Esophagus squamous epithelium (tissue), 5 donors: ENCODE data around the gene ERP44. TPM values are rescaled to one million over a fixed set of nuclear protein-coding genes. Genes with fewer than 3 reads are reported as not detected.
A peak's percentile ranks its signal among the peaks of the same experiment; 100 is the strongest.

Source experiments
- DNase-seq: peaks from one replicate; lab custom pipeline; 2025; lab: John Stamatoyannopoulos, UW
- H3K27ac ChIP-seq, 4 donors: fragments of 200-600 bp; sonication (generic); one replicate each; pipeline ENCODE4 v1.5.1; 2016 to 2019; ENCODE audit warnings: mild to moderate bottlenecking in 1 of 4
- H3K27me3 ChIP-seq, 4 donors: fragments of 200-600 bp; sonication (generic); 1 replicate in 3 of 4; 2 replicates in 1 of 4; pipeline versions ENCODE4 v1.5.1 to v1.6.0; 2017 to 2021; ENCODE audit warnings: antibody characterized with exemption in 1 of 4
- H3K36me3 ChIP-seq, 3 donors: fragments of 200-600 bp; sonication (generic); one replicate each; pipeline ENCODE4 v1.5.1; 2016 to 2019
- H3K4me1 ChIP-seq, 3 donors: fragments of 200-600 bp; sonication (generic); one replicate each; pipeline ENCODE4 v1.5.1; 2017 to 2019
- H3K4me3 ChIP-seq, 4 donors: fragments of 200-600 bp; sonication (generic); 1 replicate in 3 of 4; 2 replicates in 1 of 4; pipeline ENCODE4 v1.5.1; 2016 to 2019; ENCODE audit warnings: mild to moderate bottlenecking in 2 of 4, moderate library complexity in 1 of 4
- H3K9me3 ChIP-seq, 3 donors: fragments of 200-600 bp; sonication (generic); one replicate each; pipeline ENCODE4 v1.5.1; 2016 to 2019
- POLR2A ChIP-seq, 4 donors: fragments of 450-650 bp; IDR thresholded peaks; one replicate each; pipeline ENCODE4 v1.6.1; 2017; ENCODE audit warnings: antibody characterized with exemption in 4 of 4, mild to moderate bottlenecking in 4 of 4, moderate library complexity in 3 of 4
- WGBS, 2 donors: methylation state at CpG; one replicate each; pipeline ENCODE4 v1.1.5; 2018; 5-methylcytosine and 5-hydroxymethylcytosine counted together
- intact Hi-C: fragments of 100-400 bp; cut with DNase I; formaldehyde crosslinking; loops from one replicate; pipeline ENCODE4 v1.15.0; 2022
- total RNA-seq, 4 donors: library from RNA; depleted of rRNA; stranded (reverse); fragments of >200 nt; gene quantifications; one replicate each; pipeline ENCODE4 v1.1.0, GENCODE V29; 2016
- TF ChIP-seq, protein P1 (sequence below), 6 experiments: fragments of 450-650 bp in 4 of 6; fragments of 200-600 bp in 2 of 6; sonication (generic) in 2 of 6; IDR thresholded peaks; one replicate each; pipeline ENCODE4 v1.5.1; 2016 to 2019; ENCODE audit warnings: antibody characterized with exemption in 6 of 6, mild to moderate bottlenecking in 4 of 6, moderate library complexity in 4 of 6
- donor health status: DM: yes; HTN: yes; CAD: no.

ERP44 gene
- total RNA-seq, 4 donors from 2014 or later = 13.5 to 19.2 (median 16.3) TPM

DNA sequence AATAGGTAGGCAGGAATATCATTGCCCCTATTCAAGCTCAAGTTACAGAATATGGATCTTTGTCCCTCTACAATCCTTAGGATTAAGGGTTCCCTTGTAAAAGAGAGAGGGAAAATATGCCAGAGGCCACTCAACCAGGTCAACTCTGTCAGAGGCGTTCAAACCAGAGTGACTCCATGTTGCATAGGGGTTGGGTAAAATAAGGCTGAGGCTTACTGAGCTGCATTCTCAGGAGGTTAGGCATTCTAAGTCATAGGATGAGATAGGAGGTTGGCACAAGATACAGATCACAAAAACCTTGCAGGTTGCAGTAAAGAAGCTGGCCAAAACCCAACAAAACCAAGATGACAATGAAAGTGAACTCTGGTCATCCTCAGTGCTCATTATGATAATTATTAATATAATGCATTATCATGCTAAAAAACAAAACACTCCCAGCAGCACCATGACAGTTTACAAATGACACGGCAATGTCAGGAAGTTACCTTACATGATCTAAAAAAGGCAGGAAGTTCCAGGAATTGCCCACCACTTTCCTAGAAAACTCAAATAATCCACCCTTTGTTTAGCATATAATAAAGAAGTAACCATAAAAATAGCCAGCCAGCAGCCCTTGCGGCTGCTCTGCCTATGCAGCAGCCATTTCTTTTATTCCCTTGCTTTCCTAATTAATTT is 64.8 kb downstream of the ERP44 start:
- WGBS, 2 donors = 85 to 88% methylated on average over 3 of the region's 3 CpGs
- H3K27ac ChIP-seq = no peak overlapping the region
- no peaks in the 10 kb centered on the region for H3K4me1 ChIP-seq
- intact Hi-C loops = no loop called here
- H3K9me3 ChIP-seq = no peaks in the 10 kb centered on the region
- DNase-seq = no peak
- H3K36me3 ChIP-seq = peaks cover 0 to 51% (median 0%) of the 10 kb centered on the region in 3 donors
- no peak overlapping the region for H3K4me3 ChIP-seq
- H3K27me3 ChIP-seq = no peaks in the 10 kb centered on the region
- no peak for TF ChIP-seq POLR2A (IDR thresholded peaks at IDR 0.05)
- TF ChIP-seq, protein P1, sequence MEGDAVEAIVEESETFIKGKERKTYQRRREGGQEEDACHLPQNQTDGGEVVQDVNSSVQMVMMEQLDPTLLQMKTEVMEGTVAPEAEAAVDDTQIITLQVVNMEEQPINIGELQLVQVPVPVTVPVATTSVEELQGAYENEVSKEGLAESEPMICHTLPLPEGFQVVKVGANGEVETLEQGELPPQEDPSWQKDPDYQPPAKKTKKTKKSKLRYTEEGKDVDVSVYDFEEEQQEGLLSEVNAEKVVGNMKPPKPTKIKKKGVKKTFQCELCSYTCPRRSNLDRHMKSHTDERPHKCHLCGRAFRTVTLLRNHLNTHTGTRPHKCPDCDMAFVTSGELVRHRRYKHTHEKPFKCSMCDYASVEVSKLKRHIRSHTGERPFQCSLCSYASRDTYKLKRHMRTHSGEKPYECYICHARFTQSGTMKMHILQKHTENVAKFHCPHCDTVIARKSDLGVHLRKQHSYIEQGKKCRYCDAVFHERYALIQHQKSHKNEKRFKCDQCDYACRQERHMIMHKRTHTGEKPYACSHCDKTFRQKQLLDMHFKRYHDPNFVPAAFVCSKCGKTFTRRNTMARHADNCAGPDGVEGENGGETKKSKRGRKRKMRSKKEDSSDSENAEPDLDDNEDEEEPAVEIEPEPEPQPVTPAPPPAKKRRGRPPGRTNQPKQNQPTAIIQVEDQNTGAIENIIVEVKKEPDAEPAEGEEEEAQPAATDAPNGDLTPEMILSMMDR (IDR thresholded peaks at IDR 0.05) = no peak

DNA sequence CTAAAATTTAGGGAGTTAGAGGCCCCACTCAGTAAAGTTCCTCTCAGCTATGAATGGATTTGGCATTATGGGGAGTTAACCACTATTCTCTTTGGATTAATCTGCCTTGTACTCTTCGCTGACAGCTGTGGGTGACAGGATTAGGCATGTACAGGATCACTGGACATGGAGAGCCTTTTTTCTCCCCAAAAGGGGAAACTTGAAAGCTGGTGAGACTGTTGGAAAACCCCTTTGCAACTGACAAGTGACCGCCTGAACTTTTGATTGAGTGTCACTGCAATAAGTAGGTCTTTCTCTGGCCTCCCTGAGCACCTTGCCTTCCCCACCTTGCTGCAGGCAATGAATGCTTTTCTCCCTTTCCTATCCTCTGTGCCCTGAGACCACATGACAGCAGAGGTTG is 68.3 kb downstream of the ERP44 start:
- DNase-seq = no peak
- H3K4me3 ChIP-seq = no peak overlapping the region
- TF ChIP-seq POLR2A (IDR thresholded peaks at IDR 0.05) = no peak
- TF ChIP-seq, protein P1 (IDR thresholded peaks at IDR 0.05) = no peak
- no peaks in the 10 kb centered on the region for H3K4me1 ChIP-seq
- H3K27ac ChIP-seq = no peak overlapping the region
- H3K36me3 ChIP-seq = peaks cover 0 to 27% (median 0%) of the 10 kb centered on the region in 3 donors
- intact Hi-C loops = no loop called here
- no peaks in the 10 kb centered on the region for H3K27me3 ChIP-seq
- H3K9me3 ChIP-seq = no peaks in the 10 kb centered on the region
- WGBS, 2 donors = 62 to 70% methylated on average over 2 of the region's 2 CpGs

DNA sequence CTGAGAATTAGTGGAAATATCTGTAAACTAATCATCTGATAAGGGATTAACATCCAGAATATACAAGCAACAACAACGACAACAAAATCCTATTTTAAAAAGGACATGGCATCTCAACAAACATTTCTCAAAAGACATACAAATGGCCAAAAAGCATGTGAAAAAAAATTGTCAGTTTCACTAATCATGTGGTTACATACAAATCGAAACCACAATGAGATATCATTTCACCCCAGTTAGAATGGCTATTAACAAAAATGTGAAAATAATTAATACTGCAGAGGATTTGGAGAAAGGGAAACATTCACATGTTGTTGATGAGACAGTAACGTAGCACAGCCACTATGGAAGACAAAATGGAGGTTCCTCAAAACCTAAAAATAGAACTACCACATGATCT is 69.5 kb downstream of the ERP44 start:
- H3K9me3 ChIP-seq = no peaks in the 10 kb centered on the region
- intact Hi-C loops = loop anchor here (5.0 kb wide), 1 partner anchor 188 kb away; no protein-coding TSS in a partner anchor
- no peak for DNase-seq
- no peak overlapping the region for H3K27ac ChIP-seq
- no peak overlapping the region for H3K4me3 ChIP-seq
- peaks cover 0 to 35% (median 0%) of the 10 kb centered on the region in 3 donors for H3K36me3 ChIP-seq
- TF ChIP-seq, protein P1 (IDR thresholded peaks at IDR 0.05) = no peak
- no peak for TF ChIP-seq POLR2A (IDR thresholded peaks at IDR 0.05)
- 77 to 84% methylated on average over 3 of the region's 3 CpGs for WGBS, 2 donors
- no peaks in the 10 kb centered on the region for H3K4me1 ChIP-seq
- no peaks in the 10 kb centered on the region for H3K27me3 ChIP-seq

DNA sequence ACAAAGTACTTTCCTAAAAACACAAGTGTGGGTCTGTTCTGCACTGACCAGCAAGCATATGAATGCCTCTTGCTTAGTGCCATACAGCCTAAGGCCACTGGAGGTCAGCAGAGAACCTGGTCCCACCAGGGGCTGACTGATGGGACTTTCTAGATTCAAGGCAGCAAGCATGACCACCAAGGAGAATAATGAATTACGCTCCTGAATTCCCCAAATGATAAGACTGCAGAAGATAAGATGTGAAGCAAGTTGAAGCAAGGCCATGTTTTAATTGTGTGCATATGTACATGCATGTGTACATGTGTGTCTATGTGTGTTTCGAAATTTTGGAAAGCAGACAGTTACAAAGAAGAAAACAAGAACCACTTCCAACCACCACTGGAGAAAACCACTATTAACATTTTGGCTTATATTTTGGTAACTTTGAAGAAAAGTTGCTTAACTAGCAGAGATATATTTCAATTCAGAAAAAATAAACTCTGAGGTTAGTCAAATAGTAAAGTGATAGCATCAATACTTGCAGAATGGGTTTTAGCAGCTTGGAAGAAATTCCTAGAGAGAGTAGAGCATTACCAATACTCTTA is 70.5 kb downstream of the ERP44 start:
- H3K27me3 ChIP-seq = no peaks in the 10 kb centered on the region

More for the DNA sequence above, 70.5 kb downstream of the ERP44 start:
- WGBS, 2 donors = 65 to 73% methylated on average over 2 of the region's 2 CpGs
- Histone ChIP-seq H3K27ac (no peak overlapping the region), H3K4me3 (no peak overlapping the region), H3K36me3 (peaks cover 0 to 41% (median 0%) of the 10 kb centered on the region in 3 donors), H3K4me1 (no peaks in the 10 kb centered on the region), H3K9me3 (no peaks in the 10 kb centered on the region)
- TF ChIP-seq, protein P1 (IDR thresholded peaks at IDR 0.05) = peak; percentile 50 to 87 (median 78)
- TF ChIP-seq POLR2A (IDR thresholded peaks at IDR 0.05) = no peak
- intact Hi-C loops = loop anchor here (5.0 kb wide), 1 partner anchor 189 kb away; no protein-coding TSS in a partner anchor
- peak; percentile 0 for DNase-seq
